ENCODE results near the gene ADGRE1.

Gene ADGRE1

GRCh38 chr19:6876748-6877147 lies 10.6 kb upstream of the ADGRE1 start:
- DNase-seq (ENCODE audit: insufficient read length, low spot score), result no peak
- FAIRE-seq, result no peak

GRCh38 chr19:6877766-6878165 lies 9.6 kb upstream of the ADGRE1 start:
- DNase-seq (ENCODE audit: insufficient read length, low spot score), result no peak
- no peak for FAIRE-seq

DNA sequence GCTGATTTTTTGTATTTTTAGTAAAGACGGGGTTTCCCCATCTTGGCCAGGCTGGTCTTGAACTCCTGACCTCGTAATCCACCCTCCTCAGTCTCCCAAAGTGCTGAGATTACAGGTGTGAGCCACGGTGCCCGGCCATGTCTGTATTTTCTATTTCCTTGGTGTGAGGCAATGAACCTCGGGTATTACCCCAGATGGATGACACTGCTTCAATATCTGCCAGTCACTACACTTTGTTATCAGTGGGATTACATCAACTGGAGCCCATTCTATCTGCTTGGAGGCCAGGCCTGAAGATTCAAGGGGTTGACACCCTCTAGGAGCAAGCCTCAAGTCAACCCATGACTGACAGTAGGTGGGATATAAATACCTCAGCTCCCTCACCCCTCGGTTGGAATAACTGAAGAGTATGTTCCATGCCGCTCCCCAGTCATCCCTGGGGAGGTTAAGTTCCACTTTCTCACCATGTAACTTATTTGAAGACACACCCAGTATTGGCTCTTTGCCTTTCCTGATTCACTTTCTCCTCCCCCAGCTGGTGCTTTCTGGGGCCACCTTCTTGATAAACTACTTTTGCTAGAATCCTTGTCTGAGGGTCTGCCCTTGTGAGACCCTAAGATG lies 992 bp upstream of the ADGRE1 start:
- no peak for DNase-seq (ENCODE audit: insufficient read length, low spot score)
- FAIRE-seq, result no peak

DNA sequence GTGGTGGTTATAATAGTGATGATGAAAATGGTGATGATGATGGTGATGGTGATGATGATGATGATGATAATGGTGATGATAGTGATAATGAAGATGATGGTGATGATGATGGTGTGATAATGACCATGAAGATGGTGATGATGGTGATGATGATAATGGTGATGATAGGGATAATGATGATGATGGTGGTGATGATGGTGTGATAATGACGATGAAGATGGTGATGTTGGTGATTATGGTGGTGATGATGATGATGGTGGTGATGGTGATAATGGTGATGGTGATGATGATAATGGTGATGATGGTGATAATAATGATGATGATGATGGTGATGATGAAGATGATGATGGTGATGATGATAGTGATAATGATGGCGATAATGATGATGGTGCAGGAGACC lies 1.6 kb downstream of the ADGRE1 start:
- FAIRE-seq, result no peak
- no peak for DNase-seq (ENCODE audit: insufficient read length, low spot score)

GRCh38 chr19:6890401-6890913 lies 3.1 kb downstream of the ADGRE1 start:
- DNase-seq (ENCODE audit: insufficient read length, low spot score), result no peak
- FAIRE-seq, result no peak

DNA sequence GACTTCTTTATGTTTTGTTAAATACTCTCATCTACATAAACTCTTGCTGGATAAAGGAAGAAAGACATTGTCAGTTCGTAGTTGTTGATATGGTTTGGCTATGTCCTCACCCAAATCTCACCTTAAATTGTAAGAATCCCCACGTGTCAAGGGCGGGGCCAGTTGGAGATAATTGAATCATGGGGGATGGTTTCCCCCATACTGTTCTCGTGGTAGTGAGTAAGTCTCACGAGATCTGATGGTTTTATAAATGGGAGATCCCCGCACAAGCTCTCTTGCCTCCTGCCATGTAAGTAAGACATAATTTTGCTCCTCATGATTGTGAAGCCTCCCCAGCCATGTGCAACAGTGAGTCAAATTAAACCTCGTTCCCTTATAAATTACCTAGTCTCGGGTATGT lies 3.6 kb downstream of the ADGRE1 start:
- no peak for DNase-seq (ENCODE audit: insufficient read length, low spot score)
- no peak for FAIRE-seq

DNA sequence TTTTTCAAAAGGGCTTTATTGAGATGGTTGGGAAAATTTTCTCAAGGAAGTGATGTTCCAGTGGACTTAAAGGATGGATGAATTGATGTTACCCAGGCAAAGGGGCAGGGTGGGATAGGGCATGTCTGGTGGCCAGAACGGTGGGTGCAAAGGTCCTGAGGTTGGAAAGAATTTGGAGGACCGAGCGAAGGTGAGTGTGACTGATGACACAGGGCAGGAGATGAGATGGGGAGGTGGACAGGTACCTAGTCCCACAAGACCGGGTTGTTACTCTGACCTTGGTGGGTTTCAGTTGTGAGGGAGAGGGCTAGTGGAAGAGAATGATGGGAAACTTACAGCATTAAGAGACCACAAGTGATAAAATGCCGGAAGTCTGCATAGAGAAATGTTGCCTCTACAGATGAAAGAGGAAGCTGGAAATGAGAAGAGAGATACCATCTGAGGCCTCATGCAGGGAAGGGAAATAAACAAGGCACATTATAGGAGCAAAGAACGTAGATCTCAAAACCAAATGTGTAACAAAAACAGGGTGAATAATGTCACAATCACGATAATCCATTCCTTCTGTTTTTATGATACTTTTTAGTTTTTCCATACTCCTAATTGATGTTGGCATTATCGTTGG lies 4.5 kb downstream of the ADGRE1 start:
- peak; percentile 53 for FAIRE-seq
- no peak for DNase-seq (ENCODE audit: insufficient read length, low spot score)

DNA sequence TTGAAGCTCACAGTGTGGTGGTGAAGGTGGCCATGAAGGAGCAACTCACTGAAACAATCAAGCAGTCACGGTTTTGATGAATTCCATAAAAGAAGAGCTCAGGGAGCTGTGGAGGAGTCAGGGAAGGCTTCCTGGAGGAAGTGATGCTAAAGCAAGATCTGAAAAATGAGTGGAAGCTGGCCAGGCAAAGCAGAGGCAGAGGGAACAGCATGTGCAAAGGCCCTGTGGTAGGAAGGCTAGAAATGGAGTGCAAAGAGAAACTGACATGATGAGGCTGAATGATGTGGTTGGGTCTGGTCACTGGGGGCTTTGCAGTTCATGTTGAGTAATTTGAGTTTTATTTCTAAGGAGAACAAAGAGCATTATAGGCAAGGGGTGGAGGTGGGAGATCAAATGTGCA lies 6.9 kb downstream of the ADGRE1 start:
- DNase-seq (ENCODE audit: insufficient read length, low spot score) (no peak), FAIRE-seq (no peak)

- DNase-seq (ENCODE audit: insufficient read length, low spot score) (no peak), FAIRE-seq (no peak)
These were observed 16.1 kb downstream of the ADGRE1 start for GRCh38 chr19:6903446-6903845.

DNA sequence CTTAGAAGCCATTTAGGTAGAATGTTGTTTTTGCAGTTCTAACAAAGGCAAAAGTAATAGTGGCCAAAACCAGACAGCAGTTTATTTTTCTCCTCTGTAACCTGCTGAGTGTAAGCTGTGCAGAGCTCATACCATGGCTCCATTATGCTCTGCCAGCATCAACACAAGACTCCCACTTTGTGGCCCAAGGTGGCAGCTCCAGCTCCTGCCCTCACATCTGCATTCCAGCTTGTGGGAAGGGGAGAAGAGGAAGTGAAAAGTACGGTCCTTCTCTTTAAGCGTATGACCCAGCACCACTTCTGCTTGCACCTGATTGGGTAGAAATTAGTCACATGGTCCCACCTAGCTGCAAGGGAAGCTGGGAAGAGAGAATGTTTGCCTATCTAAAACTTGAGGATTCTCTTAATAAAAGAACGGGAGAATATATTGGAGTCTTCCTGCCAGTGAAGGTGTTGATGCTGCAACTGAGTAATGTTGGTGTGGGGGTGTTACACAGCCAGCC lies 19.2 kb downstream of the ADGRE1 start:
- peak; percentile 54 for FAIRE-seq
- DNase-seq (ENCODE audit: insufficient read length, low spot score), result no peak

GRCh38 chr19:6911523-6911922 lies 24.1 kb downstream of the ADGRE1 start:
- no peak for DNase-seq (ENCODE audit: insufficient read length, low spot score)
- no peak for FAIRE-seq

DNA sequence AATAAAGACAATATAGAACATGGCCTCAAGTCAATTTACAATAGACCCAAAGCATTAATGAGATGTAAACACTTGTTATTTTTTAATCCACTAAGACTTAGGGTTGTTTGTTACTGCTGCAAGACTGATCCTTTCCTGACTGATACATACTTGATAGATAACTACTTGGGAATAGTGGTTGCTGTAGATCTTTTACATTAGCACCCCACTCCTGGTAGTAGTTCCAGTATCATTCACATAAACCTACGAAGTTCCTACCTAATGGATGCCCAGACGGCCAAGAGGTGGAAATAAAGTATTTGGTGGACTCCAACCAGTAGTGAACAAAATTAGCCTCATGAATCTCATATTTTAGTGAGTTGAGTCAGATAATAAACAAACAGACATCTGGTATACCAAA lies 26.9 kb downstream of the ADGRE1 start:
- FAIRE-seq (no peak), DNase-seq (ENCODE audit: insufficient read length, low spot score) (no peak)

GRCh38 chr19:6916952-6917351 lies 29.6 kb downstream of the ADGRE1 start:
- FAIRE-seq (no peak), DNase-seq (ENCODE audit: insufficient read length, low spot score) (no peak)

GRCh38 chr19:6925386-6925785 lies 38.0 kb downstream of the ADGRE1 start:
- FAIRE-seq (no peak), DNase-seq (ENCODE audit: insufficient read length, low spot score) (no peak)

GRCh38 chr19:6925801-6926751 lies 38.7 kb downstream of the ADGRE1 start:
- peak; percentile 14 for DNase-seq (ENCODE audit: insufficient read length, low spot score)
- no peak for FAIRE-seq

- FAIRE-seq (no peak), DNase-seq (ENCODE audit: insufficient read length, low spot score) (no peak)
These were observed 42.8 kb downstream of the ADGRE1 start for GRCh38 chr19:6930190-6930589.

DNA sequence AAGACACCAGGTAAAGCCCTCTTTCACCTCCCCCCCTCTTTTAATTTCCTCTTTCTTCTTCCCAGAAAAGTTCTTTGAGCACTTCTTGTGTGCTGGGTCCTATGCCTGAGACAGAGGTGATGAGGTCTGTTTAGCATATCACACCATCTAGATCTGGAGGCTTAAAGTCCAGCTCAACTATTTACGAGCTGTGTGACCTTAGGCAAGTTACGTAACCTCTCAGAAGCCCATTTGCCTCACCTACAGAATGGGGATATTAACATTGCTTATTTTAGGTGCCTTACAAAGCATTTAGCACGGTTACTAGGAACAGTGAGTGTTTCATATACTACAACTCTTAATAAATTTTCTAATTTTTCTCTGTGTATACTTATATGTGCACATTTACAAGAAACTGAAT lies 47.7 kb downstream of the ADGRE1 start:
- DNase-seq (ENCODE audit: insufficient read length, low spot score), result no peak
- FAIRE-seq, result no peak

- no peak for FAIRE-seq
- no peak for DNase-seq (ENCODE audit: insufficient read length, low spot score)
These were observed 48.2 kb downstream of the ADGRE1 start for GRCh38 chr19:6935618-6936017.

- no peak for DNase-seq (ENCODE audit: insufficient read length, low spot score)
- no peak for FAIRE-seq
These were observed 58.4 kb downstream of the ADGRE1 start for GRCh38 chr19:6945733-6946132.

DNA sequence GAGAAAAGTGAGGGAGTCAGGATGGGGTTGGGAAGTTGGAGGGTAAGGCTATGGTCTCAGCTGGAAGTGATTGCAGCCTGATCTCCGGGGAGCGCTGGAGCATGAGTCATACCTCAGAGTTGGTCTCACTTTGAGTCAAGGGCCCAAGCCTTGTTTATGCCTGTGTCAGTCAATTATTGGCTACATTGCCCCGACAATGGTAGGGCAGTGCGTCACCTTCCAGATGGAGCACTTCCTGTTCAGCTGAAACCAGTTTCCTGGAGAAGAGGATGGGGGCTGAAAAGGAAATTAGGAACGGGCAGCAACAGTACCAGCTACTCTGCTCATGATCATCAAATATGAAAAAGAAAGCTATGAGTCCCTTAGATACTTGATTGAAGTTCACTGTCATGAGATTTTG lies 60.4 kb downstream of the ADGRE1 start:
- FAIRE-seq (peak; percentile 92), DNase-seq (ENCODE audit: insufficient read length, low spot score) (peak; percentile 43)

DNA sequence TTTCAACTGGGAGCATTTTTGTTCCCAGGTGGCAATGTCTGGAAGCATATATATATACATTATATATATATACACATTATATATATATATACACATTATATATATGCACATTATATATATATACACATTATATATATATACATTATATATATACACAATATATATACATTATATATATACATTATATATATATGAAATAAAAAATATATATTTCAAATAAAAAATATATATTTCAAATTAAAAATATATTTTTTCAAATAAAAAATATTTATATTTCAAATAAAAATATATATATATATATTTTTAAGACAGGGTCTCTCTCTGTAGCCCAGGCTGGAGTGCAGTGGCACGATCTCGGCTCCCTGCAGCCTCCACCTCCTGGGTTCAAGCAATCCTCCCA lies 61.5 kb downstream of the ADGRE1 start:
- no peak for DNase-seq (ENCODE audit: insufficient read length, low spot score)
- no peak for FAIRE-seq

Data from GM19239 (cell line).